CD14-positive monocyte (primary cell): ENCODE results near the gene DENND4B. TPM values are rescaled to one million over a fixed set of nuclear protein-coding genes. Genes with fewer than 3 reads are reported as not detected.

Experiments
- DNase-seq, 3 donors: peaks; one replicate each; pipeline ENCODE4 v3.0.0-alpha.2; 2011 to 2022
- H2AFZ ChIP-seq: 2 replicates; pipeline ENCODE4 v1.6.0; 2012; ENCODE audit warnings: mild to moderate bottlenecking, low read depth, low read length, inconsistent platforms; ENCODE audit not compliant: insufficient read depth, poor library complexity, severe bottlenecking
- H3K27ac ChIP-seq, 2 donors: 1 replicate in 1 of 2; 2 replicates in 1 of 2; pipeline ENCODE4 v1.5.1; 2012 to 2013; ENCODE audit warnings: low read length in 2 of 2, control low read depth in 1 of 2, inconsistent platforms in 1 of 2, low read depth in 1 of 2, mild to moderate bottlenecking in 1 of 2
- H3K27me3 ChIP-seq, 2 donors: one replicate each; pipeline versions ENCODE4 v1.6.0 to v1.6.1; 2011 to 2013; ENCODE audit warnings: low read length in 2 of 2; ENCODE audit not compliant: control insufficient read depth in 2 of 2, insufficient read depth in 2 of 2
- H3K36me3 ChIP-seq, 2 donors: replicated peaks in 1 of 2; 1 replicate in 1 of 2; 2 replicates in 1 of 2; pipeline versions ENCODE4 v1.5.1 to v1.6.1; 2012 to 2013; ENCODE audit warnings: low read length in 2 of 2, control low read depth in 1 of 2, inconsistent platforms in 1 of 2, mild to moderate bottlenecking in 1 of 2; ENCODE audit not compliant: insufficient read depth in 2 of 2, control insufficient read depth in 1 of 2
- H3K4me1 ChIP-seq, 2 donors: 1 replicate in 1 of 2; 2 replicates in 1 of 2; pipeline versions ENCODE4 v1.5.1 to v1.6.1; 2012 to 2013; ENCODE audit warnings: low read length in 2 of 2, control low read depth in 1 of 2, inconsistent platforms in 1 of 2, mild to moderate bottlenecking in 1 of 2, moderate library complexity in 1 of 2; ENCODE audit not compliant: insufficient read depth in 2 of 2, control insufficient read depth in 1 of 2
- H3K4me2 ChIP-seq: replicated peaks from 2 replicates; pipeline ENCODE3; 2012; ENCODE audit warnings: low read length, moderate library complexity, mild to moderate bottlenecking; ENCODE audit not compliant: poor library complexity, severe bottlenecking; ENCODE audit errors: extremely low read depth
- H3K4me3 ChIP-seq, 3 experiments: fragments of 200-600 bp in 1 of 3; sonication (generic) in 1 of 3; replicated peaks in 1 of 3; 1 replicate in 2 of 3; 2 replicates in 1 of 3; pipeline ENCODE4 v1.5.1; 2011 to 2013; ENCODE audit warnings: low read length in 3 of 3, mild to moderate bottlenecking in 3 of 3, control low read depth in 2 of 3, low read depth in 2 of 3, inconsistent platforms in 1 of 3, moderate library complexity in 1 of 3
- H3K79me2 ChIP-seq: 2 replicates; pipeline ENCODE4 v1.6.0; 2012; ENCODE audit warnings: mild to moderate bottlenecking, control low read depth, inconsistent platforms, low read length, moderate library complexity; ENCODE audit not compliant: insufficient read depth
- H3K9ac ChIP-seq: 2 replicates; pipeline ENCODE4 v1.6.0; 2017; ENCODE audit warnings: low read length, mild to moderate bottlenecking; ENCODE audit not compliant: insufficient read depth, poor library complexity, severe bottlenecking
- H3K9me3 ChIP-seq, 2 donors: replicated peaks in 1 of 2; 1 replicate in 1 of 2; 2 replicates in 1 of 2; pipeline versions ENCODE4 v1.5.1 to v1.6.1; 2012 to 2013; ENCODE audit warnings: low read length in 2 of 2, control low read depth in 1 of 2; ENCODE audit not compliant: control insufficient read depth in 1 of 2, insufficient read depth in 1 of 2
- H4K20me1 ChIP-seq: 2 replicates; pipeline ENCODE4 v1.6.0; 2012; ENCODE audit warnings: mild to moderate bottlenecking, low read length, control low read depth, moderate library complexity; ENCODE audit not compliant: insufficient read depth
- H3K27ac Mint-ChIP-seq, 7 donors: one replicate each; pipeline ENCODE4 v1.8.0; 2020; ENCODE audit warnings: mild to moderate bottlenecking in 7 of 7, mixed read lengths in 7 of 7, moderate library complexity in 6 of 7, inconsistent platforms in 2 of 7
- H3K27me3 Mint-ChIP-seq, 3 donors: one replicate each; pipeline ENCODE4 v1.8.0; 2021 to 2022; ENCODE audit warnings: low read depth in 3 of 3, mild to moderate bottlenecking in 3 of 3, mixed read lengths in 3 of 3, moderate library complexity in 3 of 3, inconsistent platforms in 1 of 3
- H3K36me3 Mint-ChIP-seq, 2 donors: one replicate each; pipeline ENCODE4 v1.8.0; 2020; ENCODE audit warnings: mixed read lengths in 2 of 2, inconsistent platforms in 1 of 2, mild to moderate bottlenecking in 1 of 2
- H3K4me1 Mint-ChIP-seq: one replicate; pipeline ENCODE4 v1.8.0; 2020; ENCODE audit warnings: mild to moderate bottlenecking, mixed read lengths
- H3K4me3 Mint-ChIP-seq, 2 donors: one replicate each; pipeline ENCODE4 v1.8.0; 2020; ENCODE audit warnings: mild to moderate bottlenecking in 2 of 2, mixed read lengths in 2 of 2, moderate library complexity in 1 of 2
- H3K9me3 Mint-ChIP-seq, 7 donors: one replicate each; pipeline ENCODE4 v1.8.0; 2020 to 2022; ENCODE audit warnings: mixed read lengths in 7 of 7, mild to moderate bottlenecking in 6 of 7, moderate library complexity in 6 of 7, inconsistent platforms in 2 of 7
- CTCF ChIP-seq: fragments of 200-600 bp; IDR thresholded peaks from one replicate; pipeline ENCODE4 v1.8.0; 2022; ENCODE audit warnings: antibody characterized with exemption, mild to moderate bottlenecking
- WGBS: methylation state at CpG from one replicate; pipeline ENCODE4 v1.1.5; 2013; ENCODE audit warnings: missing lambda C conversion rate; ENCODE audit not compliant: insufficient coverage; 5-methylcytosine and 5-hydroxymethylcytosine counted together
- intact Hi-C, 2 donors: fragments of 100-400 bp; cut with micrococcal nuclease; formaldehyde crosslinking; loops; one replicate each; pipeline versions ENCODE4 v1.15.0 to v1.15.1; 2023
- polyA plus RNA-seq, 3 donors: library from polyadenylated mRNA; depleted of rRNA in 1 of 3; unstranded in 2 of 3; stranded (reverse) in 1 of 3; fragments of 300-500 nt in 2 of 3; fragments of >200 nt in 1 of 3; fragmentation: Illumina TruSeq in 2 of 3; gene quantifications; 1 replicate in 2 of 3; 2 replicates in 1 of 3; pipeline ENCODE4 v1.2.3, GENCODE V29; 2012 to 2021

Gene DENND4B
- polyA plus RNA-seq, 3 donors: 7.8 to 324 (median 10.9) TPM

DNA sequence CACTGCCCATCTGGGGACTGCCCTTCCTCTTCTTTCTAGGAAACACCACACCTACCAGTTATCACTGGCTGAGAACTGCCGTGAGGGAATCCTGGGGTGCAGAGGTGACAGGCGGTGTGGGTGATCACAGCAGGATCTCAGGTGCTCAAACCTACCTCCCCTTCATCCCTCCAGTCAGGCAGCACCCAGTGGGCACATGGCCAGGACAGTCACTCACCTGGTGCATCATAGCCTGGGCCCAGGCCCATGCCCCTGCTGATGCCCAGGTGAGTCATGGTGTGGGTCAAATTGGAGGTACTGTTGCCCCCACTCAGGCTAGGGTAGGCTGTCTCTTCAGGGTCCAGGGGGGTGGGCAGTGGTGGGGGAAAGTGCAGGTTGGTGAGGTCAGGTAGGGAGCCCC is 5.3 kb upstream of the DENND4B start:
- Histone ChIP-seq H3K4me1 (peaks cover 29 to 32% of the 10 kb centered on the region in 2 donors), H4K20me1 (peaks cover 56% of the 10 kb centered on the region)
- intact Hi-C loops: no loop called here

GRCh38 chr1:153951183-153951582 is 4.7 kb upstream of the DENND4B start:
- no peak for DNase-seq
- Histone ChIP-seq H3K27me3 (no peaks in the 10 kb centered on the region), H3K4me2 (no peak overlapping the region), H3K4me3 (no peak overlapping the region), H3K27ac (no peak overlapping the region), H3K79me2 (peaks cover 56% of the 10 kb centered on the region), H4K20me1 (peaks cover 49% of the 10 kb centered on the region), H3K9me3 (no peaks in the 10 kb centered on the region), H2AFZ (no peak overlapping the region), H3K36me3 (peaks cover 70 to 75% of the 10 kb centered on the region in 2 donors), H3K4me1 (peaks cover 25 to 29% of the 10 kb centered on the region in 2 donors), H3K9ac (no peak overlapping the region)
- H3K27me3 Mint-ChIP-seq: peaks cover 0 to 2% (median 1%) of the 10 kb centered on the region in 3 donors
- peak overlapping the region in 1 of 7 donors; percentile 58 for H3K27ac Mint-ChIP-seq
- no peaks in the 10 kb centered on the region for H3K9me3 Mint-ChIP-seq
- no peak for TF ChIP-seq CTCF
- intact Hi-C loops: no loop called here
- peaks cover 65 to 76% of the 10 kb centered on the region in 2 donors for H3K36me3 Mint-ChIP-seq
- WGBS: 99% methylated on average over 11 of the region's 11 CpGs
- peaks cover 36% of the 10 kb centered on the region for H3K4me1 Mint-ChIP-seq
- H3K4me3 Mint-ChIP-seq: no peak overlapping the region

More for the DNA sequence above, 5.3 kb upstream of the DENND4B start:
- no peak overlapping the region for H3K9ac ChIP-seq
- H3K27me3 ChIP-seq: no peaks in the 10 kb centered on the region
- no peak for DNase-seq
- H3K27ac ChIP-seq: no peak overlapping the region
- Mint-ChIP-seq H3K4me1 (peaks cover 41% of the 10 kb centered on the region), H3K4me3 (no peak overlapping the region), H3K9me3 (no peaks in the 10 kb centered on the region), H3K36me3 (peaks cover 65 to 76% of the 10 kb centered on the region in 2 donors), H3K27me3 (peaks cover 0 to 2% (median 1%) of the 10 kb centered on the region in 3 donors), H3K27ac (peak overlapping the region in 2 of 7 donors; percentile 44 to 69)
- H3K79me2 ChIP-seq: peaks cover 62% of the 10 kb centered on the region
- H3K9me3 ChIP-seq: no peaks in the 10 kb centered on the region
- H2AFZ ChIP-seq: no peak overlapping the region
- H3K4me3 ChIP-seq: no peak overlapping the region
- 100% methylated on average over 2 of the region's 2 CpGs for WGBS
- TF ChIP-seq CTCF: no peak
- no peak overlapping the region for H3K4me2 ChIP-seq
- H3K36me3 ChIP-seq: peaks cover 70 to 75% of the 10 kb centered on the region in 2 donors
